Left lung (tissue), 10 donors: ENCODE data around the gene VRK2. TPM values are rescaled to one million over a fixed set of nuclear protein-coding genes. Genes with fewer than 3 reads are reported as not detected.
"Not testable (repeated sequence)": the region's sequence is repeated elsewhere in the genome, so short reads cannot be mapped to it uniquely, and the experiment has no call there.

ENCODE experiments used
- ATAC-seq: fragments of 200-7000 bp; cut with Tn5 transposase; one replicate; pipeline ENCODE4 v1.9.1; 2020; ENCODE audit warnings: moderate library complexity
- DNase-seq, 4 donors: peaks; one replicate each; pipeline ENCODE4 v3.0.0-alpha.2; 2013 to 2020
- H3K27ac ChIP-seq, 2 donors: fragments of 200-600 bp; sonication (generic) in 1 of 2; one replicate each; pipeline versions ENCODE4 v1.5.0 to v1.8.0; 2020 to 2021
- H3K27me3 ChIP-seq, 2 donors: fragments of 200-600 bp; sonication (generic) in 1 of 2; one replicate each; pipeline versions ENCODE4 v1.5.0 to v1.8.0; 2020 to 2021
- H3K36me3 ChIP-seq, 2 donors: fragments of 200-600 bp; sonication (generic) in 1 of 2; one replicate each; pipeline versions ENCODE4 v1.5.0 to v1.8.0; 2020 to 2021
- H3K4me1 ChIP-seq, 2 donors: fragments of 200-600 bp; one replicate each; pipeline ENCODE4 v1.8.0; 2021
- H3K4me3 ChIP-seq, 2 donors: fragments of 200-600 bp; sonication (generic) in 1 of 2; one replicate each; pipeline versions ENCODE4 v1.5.0 to v1.8.0; 2020 to 2021; ENCODE audit warnings: mild to moderate bottlenecking in 1 of 2
- H3K9me3 ChIP-seq, 2 donors: fragments of 200-600 bp; sonication (generic) in 1 of 2; one replicate each; pipeline versions ENCODE4 v1.5.0 to v1.8.0; 2020 to 2021
- CTCF ChIP-seq, 2 donors: fragments of 200-600 bp; sonication (generic) in 1 of 2; IDR thresholded peaks; one replicate each; pipeline versions ENCODE4 v1.5.0 to v1.8.0; 2021; ENCODE audit warnings: antibody characterized with exemption in 2 of 2
- intact Hi-C, 2 donors: fragments of 100-400 bp; cut with DNase I; formaldehyde crosslinking; loops; one replicate each; pipeline versions ENCODE4 v1.11.2 to v1.14.2; 2022
- polyA plus RNA-seq, 6 donors: library from polyadenylated mRNA; unstranded; fragments of 120-200 nt; gene quantifications; one replicate each; pipeline ENCODE4 v1.2.1, GENCODE V29; 2013; ENCODE audit not compliant: insufficient read length in 6 of 6
- total RNA-seq, 2 donors: library from RNA; stranded (reverse); fragmentation: NEBNext Ultra II Directional; extraction: Animal tissue kit (Norgen Biotek cat#: 25700); gene quantifications; one replicate each; pipeline ENCODE4 v1.2.1, GENCODE V29; 2021
- donor health status: DM: no; HTN: yes; CAD: no.
- donor health status: DM: no; HTN: no; CAD: no.

Gene VRK2
- total and polyA plus RNA-seq, 8 donors = 18.2 to 28.0 (median 24.1) TPM

- H3K27ac ChIP-seq, H3K4me1 ChIP-seq, H3K9me3 ChIP-seq, H3K4me3 ChIP-seq, ATAC-seq, intact Hi-C loops, H3K27me3 ChIP-seq, DNase-seq, H3K36me3 ChIP-seq: not testable (repeated sequence)
These were observed 133.6 kb downstream of the VRK2 start for GRCh38 chr2:58180175-58180574.

DNA sequence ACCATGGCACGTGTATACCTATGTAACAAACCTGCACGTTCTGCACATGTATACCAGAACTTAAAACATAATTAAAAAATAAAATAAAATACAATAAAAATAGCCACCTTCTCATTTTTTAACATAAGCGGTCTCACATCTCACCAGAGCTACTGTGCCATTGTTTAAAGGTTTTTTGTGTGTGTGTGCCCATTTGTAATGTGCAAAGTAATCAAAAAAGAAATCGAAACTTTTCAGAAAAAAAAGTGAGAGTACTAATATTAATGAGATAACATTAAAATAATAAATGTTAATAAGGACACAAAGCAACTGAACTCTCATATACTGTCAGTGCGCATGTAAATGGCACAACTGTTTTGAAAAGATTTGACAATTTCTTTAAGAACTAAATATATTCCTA lies 134.0 kb downstream of the VRK2 start:
- H3K27me3 ChIP-seq = no peaks in the 10 kb centered on the region
- intact Hi-C loops = no loop called here
- ATAC-seq (no peak), DNase-seq (no peak)
- no peaks in the 10 kb centered on the region for H3K36me3 ChIP-seq
- H3K9me3 ChIP-seq = peaks cover 0 to 1% of the 10 kb centered on the region in 2 donors
- no peak overlapping the region for H3K4me3 ChIP-seq
- H3K27ac ChIP-seq = no peak overlapping the region
- TF ChIP-seq CTCF (IDR thresholded peaks at IDR 0.05) = no peak
- no peaks in the 10 kb centered on the region for H3K4me1 ChIP-seq

DNA sequence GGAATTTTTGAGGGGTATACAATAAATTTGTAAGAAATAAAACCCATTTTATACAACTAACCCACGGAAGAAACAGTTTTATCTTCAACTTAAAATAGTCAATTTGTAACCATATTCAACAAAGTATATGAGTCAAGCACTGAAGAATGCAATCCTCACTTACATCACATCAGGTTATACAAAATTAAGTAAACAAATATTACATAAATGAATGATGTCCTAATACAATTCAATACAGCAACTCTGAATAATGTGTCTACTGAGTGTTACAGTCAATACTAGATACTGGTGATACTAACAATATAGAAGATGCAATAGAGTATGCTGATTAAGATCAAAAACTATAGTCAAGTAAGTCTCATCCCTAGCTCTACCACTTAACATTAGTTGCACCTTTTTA lies 135.9 kb downstream of the VRK2 start:
- Histone ChIP-seq H3K4me1 (no peaks in the 10 kb centered on the region), H3K27me3 (no peaks in the 10 kb centered on the region), H3K4me3 (no peak overlapping the region), H3K36me3 (no peaks in the 10 kb centered on the region), H3K27ac (no peak overlapping the region), H3K9me3 (no peaks in the 10 kb centered on the region)
- ATAC-seq (no peak), DNase-seq (no peak)
- intact Hi-C loops = no loop called here
- no peak for TF ChIP-seq CTCF (IDR thresholded peaks at IDR 0.05)

- Histone ChIP-seq H3K27ac (no peak overlapping the region), H3K9me3 (no peaks in the 10 kb centered on the region), H3K36me3 (peaks cover 0 to 9% of the 10 kb centered on the region in 2 donors), H3K4me1 (no peaks in the 10 kb centered on the region), H3K27me3 (no peaks in the 10 kb centered on the region), H3K4me3 (no peak overlapping the region)
- no peak for DNase-seq
- no peak for ATAC-seq
- intact Hi-C loops = no loop called here
- no peak for TF ChIP-seq CTCF (IDR thresholded peaks at IDR 0.05)
These were observed 139.9 kb downstream of the VRK2 start for GRCh38 chr2:58186501-58186900.

GRCh38 chr2:58187022-58187421 lies 140.4 kb downstream of the VRK2 start:
- H3K36me3 ChIP-seq, H3K27ac ChIP-seq, ATAC-seq, H3K4me1 ChIP-seq, DNase-seq, H3K4me3 ChIP-seq, H3K27me3 ChIP-seq, H3K9me3 ChIP-seq, intact Hi-C loops: not testable (repeated sequence)

DNA sequence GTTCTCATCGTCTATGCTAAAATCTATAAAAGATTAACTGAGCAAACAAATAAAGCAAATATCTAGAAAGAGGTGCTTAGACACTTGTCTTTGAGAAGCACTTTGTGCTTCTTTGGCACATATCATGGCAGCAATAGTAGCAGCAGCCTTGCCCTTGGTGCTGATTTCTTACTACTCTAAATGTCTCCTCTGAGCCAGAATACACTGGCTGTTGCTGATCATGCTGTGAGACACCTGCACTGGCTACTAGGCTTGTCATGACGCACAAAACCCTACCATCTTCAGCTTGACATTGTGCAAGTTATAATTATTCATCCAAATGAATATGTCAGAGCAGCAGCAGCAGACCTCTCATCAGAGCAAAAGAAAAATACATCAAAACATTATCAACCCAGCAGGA lies 147.9 kb downstream of the VRK2 start:
- no peaks in the 10 kb centered on the region for H3K4me1 ChIP-seq
- DNase-seq = no peak
- intact Hi-C loops = no loop called here

More for the DNA sequence above, 147.9 kb downstream of the VRK2 start:
- TF ChIP-seq CTCF (IDR thresholded peaks at IDR 0.05) = no peak
- Histone ChIP-seq H3K27me3 (no peaks in the 10 kb centered on the region), H3K27ac (no peak overlapping the region), H3K9me3 (no peaks in the 10 kb centered on the region), H3K36me3 (no peaks in the 10 kb centered on the region), H3K4me3 (no peak overlapping the region)
- ATAC-seq = peak; percentile 63
